GM18861 (cell line): ENCODE measurements around the gene CAMTA1.

Experiments
- ATAC-seq: cut with Tn5 transposase; IDR thresholded peaks from one replicate; pipeline ENCODE4 v1.9.1; 2021; ENCODE audit not compliant: unreplicated experiment

The CAMTA1 gene

DNA sequence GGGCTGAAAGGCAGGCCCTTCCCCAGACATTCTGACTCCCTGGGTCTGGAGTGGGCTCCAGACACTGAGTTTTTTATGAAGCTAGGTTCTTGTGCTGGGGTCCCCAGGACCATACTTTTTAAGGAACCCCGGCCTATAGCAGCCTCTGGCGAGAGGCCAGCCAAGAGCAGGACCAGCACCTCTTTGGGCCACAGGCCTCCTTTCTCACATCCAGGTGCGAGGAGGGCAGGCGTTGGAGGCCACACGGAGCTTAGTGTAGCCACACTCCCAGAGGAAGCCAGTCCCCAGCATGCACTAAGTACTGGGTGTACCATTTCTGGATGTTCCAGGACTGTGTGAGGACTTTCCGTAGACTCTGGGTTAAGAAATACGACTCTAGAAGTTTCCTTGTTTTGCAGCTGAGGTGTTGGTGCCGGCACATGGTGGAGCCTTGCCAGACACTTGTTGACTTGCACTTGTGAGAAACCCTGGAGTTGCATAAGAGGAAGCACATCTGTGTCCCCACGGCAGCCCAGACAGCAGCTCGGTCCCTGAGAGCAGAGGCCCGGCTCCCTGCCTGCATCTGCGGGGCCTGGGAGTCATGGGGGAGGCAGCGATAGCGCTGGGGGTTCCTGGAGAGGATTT lies 863.6 kb downstream of the CAMTA1 start:
- ATAC-seq, result no peak

DNA sequence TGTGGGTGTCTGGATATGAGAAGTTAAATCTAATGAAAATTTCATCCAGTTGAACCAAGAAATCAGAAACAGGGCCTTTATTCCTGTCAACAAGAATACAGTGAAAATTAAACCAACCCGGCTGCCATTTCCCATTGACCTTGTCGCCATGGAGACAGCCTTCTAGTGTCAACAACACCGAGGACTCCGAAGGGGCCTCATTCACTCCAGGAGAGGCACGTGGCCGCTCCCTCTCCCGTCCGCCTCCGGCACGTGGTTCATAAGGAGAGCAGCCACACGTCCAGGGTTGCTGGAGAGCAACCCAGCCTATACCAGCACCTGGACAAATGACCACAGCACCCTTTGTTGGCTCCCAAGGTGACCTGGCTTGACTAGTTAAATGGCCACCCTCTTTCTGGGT lies 865.5 kb downstream of the CAMTA1 start:
- ATAC-seq, result no peak

DNA sequence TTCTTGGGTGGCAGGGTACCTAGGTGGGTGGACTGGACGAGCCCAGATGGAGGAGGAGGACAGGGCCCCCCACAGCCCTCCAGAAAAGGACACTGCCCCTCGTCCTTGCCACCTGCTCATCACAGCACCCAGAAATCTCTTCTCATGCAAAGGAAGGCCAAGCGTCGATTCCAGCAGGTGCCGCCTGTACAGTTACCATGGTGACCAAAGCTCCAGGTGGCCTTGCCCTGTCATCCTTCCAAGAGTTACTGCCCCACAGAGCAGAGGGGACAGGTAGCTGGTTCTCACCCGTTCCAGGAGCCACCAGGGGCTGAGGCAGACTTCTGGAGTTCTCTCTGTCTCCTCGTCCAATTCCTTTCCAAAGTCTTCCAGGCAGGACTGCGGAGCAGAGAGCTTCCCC lies 865.9 kb downstream of the CAMTA1 start:
- ATAC-seq, result no peak

DNA sequence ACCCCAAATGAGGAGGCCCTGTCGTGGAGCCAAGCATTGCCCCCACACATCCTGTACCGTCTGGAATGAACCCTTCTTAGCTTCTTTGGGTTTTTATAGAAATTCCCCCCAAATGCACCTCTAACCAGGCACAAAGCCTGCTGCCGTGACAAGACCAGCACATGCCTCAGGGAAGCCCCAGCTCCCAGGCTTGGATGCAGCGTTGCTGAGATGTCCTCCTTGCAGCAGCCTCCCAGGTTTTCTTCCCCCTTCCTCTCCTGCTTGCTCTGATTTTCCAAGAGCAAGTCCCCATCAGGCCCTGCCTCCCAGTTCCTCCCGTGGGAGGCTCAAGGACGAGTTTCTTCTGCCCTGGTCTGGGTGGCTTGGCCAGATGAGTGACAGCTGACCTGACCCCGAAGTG lies 866.8 kb downstream of the CAMTA1 start:
- no peak for ATAC-seq

DNA sequence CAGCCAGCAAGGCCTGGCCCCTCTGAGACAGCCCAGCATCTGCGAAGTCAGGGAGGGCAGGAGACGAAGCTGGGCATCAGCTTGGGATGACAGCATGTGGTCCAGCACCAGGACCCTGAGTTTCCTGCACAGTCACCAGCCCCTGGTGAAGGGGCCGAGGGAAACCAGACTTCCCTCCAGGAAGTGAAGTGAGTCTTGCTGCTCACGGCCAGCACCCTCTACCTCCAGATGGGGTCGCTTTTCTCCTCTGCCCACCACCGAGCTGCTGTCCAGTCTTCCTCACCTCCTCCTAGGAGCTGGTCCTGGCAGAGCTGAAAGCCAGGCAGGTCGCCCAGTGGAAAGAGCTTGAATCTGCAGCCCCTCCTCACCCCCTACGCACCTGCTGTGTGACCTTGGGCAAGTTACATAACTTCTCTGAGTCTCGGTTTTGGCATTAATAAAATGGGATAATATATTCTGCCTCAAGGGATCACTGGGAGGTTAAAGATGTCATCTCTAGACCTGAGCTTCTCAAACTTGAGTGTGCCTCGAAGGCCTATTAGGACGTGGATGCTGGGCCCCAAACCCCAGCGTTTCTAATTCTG lies 867.4 kb downstream of the CAMTA1 start:
- ATAC-seq, result no peak

DNA sequence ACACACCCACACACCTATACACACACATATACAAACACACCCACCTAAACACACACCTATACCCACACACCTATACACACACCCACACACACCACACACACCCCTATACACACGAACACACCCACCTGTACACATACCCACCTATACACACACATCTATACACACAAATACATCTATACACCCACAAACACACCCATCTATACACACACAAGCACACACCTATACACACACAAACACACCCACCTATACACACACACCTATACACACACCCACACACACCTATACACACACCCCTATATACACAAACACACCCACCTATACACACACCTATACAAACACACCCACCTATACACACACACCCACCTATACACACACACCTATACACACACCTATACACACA lies 869.5 kb downstream of the CAMTA1 start:
- no peak for ATAC-seq

DNA sequence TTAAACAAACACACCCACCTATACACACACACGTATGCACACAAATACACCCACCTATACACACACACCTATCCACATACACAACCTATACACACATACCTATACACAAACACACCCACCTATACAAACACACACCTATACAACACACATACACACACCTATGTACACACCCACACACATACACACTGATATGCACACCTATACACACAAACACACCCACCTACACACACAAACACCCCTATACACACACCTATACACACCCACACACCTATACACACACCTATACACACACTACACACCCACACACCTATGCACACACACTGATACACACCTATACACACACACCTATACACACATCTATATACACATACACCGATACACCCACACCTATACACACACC lies 870.1 kb downstream of the CAMTA1 start:
- ATAC-seq, result no peak

DNA sequence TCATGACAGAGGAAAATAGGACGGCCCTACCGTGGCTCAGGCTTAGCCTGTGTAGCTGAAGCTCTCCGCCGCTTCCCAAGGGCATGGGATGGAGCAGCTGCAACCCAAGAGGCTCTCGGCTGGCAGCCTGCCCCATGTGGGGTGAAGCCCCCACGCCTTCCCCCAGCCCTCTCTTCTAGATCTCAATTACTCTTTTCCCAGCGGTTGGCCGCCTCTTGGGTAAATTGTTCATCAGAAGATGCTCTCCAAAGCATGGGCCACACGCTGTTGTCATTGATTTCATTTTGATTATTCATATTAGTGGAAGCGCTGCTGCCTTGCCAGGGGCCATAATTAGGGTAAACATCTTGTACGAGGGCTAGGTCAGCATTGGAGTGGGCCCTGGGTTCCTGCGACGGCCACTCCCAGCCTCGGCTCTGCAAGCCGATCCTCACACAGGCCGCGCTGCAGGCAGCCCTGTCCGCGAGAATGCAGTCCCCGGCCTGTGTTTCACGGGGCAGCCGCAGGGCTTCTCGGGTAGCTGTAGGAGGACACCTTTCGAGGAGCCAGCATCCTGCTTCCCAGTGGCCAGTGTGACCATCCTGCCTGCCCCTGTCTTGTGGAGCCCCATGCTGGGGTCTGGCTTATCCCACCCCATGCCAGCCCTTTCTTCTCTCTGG lies 871.4 kb downstream of the CAMTA1 start:
- no peak for ATAC-seq

DNA sequence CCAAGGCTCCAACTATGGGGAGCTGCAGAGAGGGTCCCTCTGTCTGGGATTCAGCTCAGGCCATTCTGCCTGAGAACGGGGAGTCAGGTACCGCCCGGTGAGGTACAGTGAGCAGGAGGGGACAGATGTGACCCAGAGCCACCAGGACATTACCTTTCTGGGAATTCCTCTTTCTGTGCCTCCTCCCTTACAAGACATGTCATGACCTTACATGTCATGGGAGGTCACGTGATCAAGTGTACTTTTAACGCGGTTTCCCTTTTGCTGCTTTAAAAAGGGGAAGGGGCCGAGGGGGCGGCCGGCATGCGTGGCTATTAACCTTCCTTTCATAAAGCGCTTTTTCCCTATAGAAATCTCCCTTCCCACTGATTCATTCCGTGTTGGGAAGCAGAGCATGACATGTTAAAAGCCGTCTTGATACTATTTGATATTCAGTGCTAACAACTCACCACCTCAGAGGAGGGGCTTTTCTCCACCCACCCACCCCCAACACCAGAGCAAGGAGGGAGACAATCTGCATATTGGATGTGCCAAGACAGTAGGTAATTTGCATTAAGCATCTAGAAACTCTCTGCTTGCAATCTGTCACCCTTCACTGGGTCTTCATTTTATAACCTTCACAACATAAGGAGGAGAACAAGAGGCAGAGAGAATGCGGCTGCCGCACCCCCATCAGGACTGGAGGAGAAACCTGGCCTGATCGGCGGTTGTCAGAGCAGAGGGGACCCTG lies 872.2 kb downstream of the CAMTA1 start:
- ATAC-seq, result no peak

DNA sequence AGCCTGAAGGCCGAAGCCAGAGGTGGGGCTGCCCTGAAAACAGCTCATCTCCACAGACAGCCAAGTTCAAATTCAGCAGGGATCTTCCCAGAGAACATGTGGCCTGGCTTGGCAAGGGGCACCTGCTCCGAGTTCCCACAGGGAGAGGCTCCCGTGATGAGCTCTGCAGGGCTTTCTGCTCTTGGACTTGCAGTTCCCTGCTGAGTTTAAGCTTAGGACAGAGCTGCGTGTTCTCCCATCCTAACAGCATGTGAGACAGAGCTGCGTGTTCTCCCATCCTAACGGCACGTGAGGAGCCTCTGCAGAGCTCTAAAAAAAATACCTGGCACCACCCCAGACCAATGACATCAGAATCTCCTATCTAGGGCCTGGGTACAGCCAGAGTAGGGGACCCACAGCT lies 872.8 kb downstream of the CAMTA1 start:
- ATAC-seq, result no peak

DNA sequence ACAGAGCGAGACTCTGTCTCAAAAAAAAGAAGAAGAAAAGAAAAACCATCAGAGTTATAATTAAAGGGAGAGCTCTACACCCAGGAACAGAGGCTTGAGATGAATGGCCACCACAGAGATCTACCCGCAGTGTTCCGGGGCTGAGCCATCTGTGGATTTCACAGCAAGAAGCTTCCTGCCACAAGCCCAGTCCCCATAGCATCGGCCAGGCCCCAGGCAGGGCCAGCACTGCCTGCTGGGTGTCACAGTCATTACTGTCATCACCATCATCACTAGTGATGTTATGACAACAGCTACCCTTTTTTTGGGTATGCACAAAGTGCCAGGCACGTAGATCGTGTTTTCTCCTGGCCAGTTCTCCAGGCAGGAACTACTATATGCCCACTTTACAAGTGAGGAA lies 874.3 kb downstream of the CAMTA1 start:
- no peak for ATAC-seq

DNA sequence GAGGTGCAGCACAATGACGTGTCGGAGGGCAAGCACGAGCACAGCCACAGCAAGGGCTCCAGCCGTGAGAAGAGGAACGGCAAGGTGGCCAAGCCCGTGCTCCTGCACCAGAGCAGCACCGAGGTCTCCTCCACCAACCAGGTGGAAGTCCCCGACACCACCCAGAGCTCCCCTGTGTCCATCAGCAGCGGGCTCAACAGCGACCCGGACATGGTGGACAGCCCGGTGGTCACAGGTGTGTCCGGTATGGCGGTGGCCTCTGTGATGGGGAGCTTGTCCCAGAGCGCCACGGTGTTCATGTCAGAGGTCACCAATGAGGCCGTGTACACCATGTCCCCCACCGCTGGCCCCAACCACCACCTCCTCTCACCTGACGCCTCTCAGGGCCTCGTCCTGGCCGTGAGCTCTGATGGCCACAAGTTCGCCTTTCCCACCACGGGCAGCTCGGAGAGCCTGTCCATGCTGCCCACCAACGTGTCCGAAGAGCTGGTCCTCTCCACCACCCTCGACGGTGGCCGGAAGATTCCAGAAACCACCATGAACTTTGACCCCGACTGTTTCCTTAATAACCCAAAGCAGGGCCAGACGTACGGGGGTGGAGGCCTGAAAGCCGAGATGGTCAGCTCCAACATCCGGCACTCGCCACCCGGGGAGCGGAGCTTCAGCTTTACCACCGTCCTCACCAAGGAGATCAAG lies 878.3 kb downstream of the CAMTA1 start:
- ATAC-seq, result no peak

DNA sequence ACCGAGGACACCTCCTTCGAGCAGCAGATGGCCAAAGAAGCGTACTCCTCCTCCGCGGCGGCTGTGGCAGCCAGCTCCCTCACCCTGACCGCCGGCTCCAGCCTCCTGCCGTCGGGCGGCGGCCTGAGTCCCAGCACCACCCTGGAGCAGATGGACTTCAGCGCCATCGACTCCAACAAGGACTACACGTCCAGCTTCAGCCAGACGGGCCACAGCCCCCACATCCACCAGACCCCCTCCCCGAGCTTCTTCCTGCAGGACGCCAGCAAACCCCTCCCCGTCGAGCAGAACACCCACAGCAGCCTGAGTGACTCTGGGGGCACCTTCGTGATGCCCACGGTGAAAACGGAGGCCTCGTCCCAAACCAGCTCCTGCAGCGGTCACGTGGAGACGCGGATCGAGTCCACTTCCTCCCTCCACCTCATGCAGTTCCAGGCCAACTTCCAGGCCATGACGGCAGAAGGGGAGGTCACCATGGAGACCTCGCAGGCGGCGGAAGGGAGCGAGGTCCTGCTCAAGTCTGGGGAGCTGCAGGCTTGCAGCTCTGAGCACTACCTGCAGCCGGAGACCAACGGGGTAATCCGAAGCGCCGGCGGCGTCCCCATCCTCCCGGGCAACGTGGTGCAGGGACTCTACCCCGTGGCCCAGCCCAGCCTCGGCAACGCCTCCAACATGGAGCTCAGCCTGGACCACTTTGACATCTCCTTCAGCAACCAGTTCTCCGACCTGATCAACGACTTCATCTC lies 879.1 kb downstream of the CAMTA1 start:
- no peak for ATAC-seq

DNA sequence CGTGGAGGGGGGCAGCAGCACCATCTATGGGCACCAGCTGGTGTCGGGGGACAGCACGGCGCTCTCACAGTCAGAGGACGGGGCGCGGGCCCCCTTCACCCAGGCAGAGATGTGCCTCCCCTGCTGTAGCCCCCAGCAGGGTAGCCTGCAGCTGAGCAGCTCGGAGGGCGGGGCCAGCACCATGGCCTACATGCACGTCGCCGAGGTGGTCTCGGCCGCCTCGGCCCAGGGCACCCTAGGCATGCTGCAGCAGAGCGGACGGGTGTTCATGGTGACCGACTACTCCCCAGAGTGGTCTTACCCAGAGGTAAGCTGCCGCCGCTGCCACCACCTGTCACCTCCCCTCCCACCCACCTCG lies 879.6 kb downstream of the CAMTA1 start:
- ATAC-seq, result no peak

DNA sequence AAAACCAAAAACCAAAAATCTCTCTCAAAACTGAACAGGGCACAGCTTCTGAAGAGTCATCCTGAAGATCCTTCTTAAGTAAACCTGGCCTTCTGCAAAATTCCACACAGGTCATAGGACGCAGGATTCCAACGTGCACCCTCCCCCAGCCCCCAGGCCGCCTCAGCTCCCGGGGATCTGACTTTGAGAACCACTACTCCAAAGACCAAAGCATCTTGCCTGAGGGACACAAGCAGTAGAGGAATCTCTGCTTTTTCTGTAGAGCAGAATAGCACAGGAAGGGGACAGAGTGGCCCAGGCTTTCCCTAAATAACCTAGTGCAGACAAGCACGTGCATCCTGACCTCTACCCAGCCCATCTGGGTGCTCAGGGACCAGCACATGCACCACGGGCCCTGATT lies 881.0 kb downstream of the CAMTA1 start:
- ATAC-seq, result no peak

DNA sequence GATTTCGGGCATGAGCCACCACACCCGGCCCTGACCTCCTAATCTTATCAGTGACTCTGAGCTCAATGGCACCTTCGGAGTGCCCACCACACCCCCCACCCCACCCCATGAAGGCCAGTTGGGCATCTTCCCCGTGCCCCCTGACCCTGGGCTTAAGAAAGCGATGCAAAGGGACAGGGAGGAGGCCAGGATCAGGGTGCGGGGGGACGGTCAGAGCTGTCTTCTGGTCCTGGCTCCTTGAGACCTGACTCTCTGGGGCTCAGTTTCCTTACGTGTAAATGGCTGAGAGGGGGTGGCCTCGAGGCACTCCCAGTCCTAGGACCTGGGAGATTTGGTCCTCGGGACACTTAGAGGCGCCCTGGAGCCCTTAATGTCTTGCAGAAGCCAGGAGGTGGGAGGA lies 881.9 kb downstream of the CAMTA1 start:
- no peak for ATAC-seq

DNA sequence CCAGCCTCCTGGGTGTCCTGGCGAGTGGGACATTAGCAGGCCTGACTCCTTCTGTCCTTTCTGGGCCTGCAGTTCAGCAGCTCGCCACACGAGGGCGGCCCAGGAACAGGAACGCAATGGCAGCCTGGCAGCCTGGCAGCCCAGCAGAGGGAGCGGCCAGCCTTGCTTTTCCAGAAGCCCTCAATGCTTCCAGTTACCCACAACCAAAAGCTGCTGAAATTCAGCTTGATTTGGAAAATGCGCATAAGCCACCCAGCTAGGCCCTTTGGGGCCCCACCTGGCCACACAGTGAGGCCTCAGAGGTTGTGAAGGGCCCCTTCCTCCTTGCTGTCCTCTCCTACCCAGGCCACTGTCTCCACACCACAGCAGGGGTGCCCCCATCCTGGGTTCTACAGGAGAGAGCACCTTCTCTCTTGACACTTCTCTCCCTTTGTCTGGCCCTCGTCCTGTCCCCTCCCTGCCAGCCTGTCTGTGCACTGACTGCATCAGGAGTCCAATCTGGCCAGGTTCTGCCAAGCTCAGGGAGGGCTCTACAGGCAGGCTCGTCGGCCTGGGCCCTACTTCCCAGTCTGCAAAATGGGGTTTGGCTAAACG lies 882.5 kb downstream of the CAMTA1 start:
- ATAC-seq, result no peak

DNA sequence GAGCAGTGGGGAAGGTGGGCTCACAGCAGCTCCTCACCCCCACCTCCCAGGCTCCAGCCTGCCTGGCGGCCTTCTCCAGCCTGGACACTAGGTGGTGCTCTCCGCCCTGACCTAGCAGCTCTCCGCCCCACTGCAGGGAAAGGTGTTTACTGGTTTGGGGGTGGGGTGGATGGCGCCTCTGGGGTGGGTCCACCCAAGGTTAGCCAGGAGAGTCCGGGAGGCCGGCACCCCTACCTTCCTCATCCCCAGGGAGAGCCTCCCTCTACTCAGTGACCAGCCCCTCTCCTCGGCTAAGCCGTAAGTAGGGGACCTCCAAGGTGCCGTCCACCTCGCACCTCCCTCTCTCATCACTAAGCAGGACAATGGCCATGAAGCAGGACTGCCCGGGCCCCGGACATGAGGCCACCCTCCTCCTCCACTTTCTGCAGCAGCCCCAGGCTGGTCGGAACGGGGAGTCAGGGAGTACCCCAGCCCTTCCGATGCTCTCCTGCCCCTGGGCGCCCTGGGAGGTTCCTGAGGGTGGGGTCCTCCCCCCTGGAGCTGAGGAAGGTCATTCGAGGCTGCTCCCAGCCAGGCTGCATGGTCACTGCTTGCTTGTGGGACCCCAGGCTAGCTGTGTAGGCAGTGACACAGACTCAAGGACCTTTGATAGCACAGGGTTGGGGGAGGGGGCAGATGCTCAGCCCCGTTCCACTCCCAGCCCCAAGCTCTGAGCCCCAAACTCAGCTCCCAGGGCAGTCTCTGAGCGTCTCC lies 884.5 kb downstream of the CAMTA1 start:
- ATAC-seq, result no peak

DNA sequence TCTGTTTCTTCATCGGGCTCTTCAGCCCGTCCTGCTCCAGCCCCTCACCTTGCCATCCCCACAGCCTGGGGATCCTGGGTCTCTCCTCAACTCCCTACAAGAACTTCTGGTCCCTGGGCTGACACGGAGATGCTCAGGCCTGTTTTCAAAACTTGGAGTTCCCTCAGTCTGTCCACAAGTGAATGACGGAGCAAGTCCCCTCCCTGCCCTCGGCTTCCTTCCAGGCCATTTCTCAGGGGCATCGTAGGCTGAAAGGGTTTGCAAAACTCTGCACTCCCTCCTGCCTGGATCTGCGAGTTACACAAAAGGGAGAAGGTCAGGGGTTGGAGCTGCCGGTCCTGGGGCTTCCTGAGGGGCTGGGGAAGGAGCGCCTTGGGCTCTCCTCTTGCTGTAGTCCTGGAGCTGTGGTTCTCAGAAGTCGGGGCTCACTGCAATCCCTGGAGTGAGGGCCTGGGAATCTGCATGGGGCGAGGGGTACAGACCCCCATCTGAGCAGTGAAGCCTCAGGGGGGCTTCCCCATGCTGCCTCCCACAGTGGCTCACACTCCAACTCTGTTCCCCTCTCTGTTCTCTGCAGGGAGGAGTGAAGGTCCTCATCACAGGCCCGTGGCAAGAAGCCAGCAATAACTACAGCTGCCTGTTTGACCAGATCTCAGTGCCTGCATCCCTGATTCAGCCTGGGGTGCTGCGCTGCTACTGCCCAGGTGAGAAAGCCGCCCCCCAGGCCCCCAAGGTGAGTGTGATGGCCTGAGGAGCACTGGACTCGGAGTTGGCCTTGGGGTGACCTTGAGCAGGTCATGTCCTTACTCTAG lies 885.3 kb downstream of the CAMTA1 start:
- no peak for ATAC-seq
